Measurements from ENCODE around the gene WNT7B.

Gene WNT7B

DNA sequence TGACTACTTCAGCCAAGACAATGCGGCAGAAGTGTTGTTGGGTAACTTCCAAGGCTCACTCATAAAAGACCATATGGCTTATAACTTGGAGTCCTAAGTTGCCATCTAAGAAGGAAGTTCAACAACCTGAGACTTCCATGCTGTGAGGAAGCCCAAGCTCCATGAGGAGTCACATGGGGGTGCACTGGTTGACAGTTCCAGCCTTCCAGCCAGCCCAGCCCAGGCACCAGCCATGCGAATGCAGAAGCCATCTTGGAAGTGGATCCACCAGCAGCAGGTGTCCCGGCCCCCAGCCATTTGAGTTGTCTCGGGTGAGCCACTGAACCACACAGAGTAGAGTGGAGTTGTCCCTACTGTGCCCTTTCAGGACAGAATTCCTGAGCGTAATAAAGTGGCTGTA, 32.8 kb upstream of the WNT7B start:
- in situ Hi-C loops (cut with MboI; ENCODE audit: low sequenced_read_pairs) = loop anchor here (25.0 kb wide), 1 partner anchor 303 kb away; no protein-coding TSS in a partner anchor

DNA sequence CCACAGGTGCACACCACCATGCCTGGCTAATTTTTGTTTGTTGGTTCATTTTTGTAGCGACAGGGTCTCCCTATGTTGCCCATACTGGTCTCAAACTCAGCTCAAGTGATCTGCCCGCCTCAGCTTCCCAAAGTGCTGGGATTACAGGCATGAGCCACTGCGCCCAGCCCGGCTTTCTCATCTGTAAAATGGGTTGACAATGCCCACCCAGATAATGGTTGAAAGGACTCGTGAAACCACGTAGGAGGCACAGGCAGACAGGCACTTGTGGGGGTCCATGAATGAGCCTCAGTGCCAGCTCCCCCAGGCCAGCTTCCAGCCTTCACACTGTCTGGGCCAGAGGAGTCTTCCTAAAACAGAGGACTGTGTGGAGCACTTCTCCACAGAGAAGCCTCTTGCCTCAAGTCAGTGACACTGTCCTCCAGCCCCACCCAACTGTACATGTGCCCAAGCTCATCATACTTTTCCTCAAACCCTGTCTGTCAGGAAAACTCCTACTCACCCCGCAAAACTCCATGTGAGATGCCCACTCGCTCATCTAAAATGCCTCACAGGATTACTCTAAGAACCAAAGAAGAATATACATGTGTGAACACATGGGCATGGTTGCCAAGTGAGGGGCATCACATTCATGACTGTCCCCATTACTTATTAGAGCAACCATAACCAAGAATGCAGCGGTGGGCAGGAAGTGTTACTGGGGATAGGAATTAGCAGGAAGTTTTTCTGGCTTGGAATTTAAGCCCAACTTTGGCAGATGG, 32.1 kb upstream of the WNT7B start:
- in situ Hi-C loops (cut with MboI; ENCODE audit: low sequenced_read_pairs) = loop anchor here (25.0 kb wide), 1 partner anchor 303 kb away; no protein-coding TSS in a partner anchor

DNA sequence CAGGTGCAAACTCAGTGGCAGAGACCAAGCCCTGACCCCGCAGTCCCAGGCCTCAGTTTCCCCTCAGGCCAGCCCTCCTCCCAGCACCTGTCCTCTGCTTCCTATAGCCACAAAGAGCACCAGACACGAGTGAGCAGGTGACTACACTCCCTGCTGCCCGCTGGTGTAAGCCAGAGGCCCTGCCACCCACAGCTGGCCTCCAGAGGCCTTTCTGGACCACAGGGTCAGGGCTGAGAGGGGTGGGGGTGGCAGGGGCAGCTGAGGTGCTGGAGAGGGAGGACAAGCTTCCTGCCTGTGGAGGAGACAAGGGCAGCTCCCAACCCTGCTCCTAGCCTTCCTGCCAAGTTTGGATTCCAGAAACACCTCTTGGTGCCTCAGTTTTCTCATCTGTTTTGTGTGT, 31.3 kb upstream of the WNT7B start:
- in situ Hi-C loops (cut with MboI; ENCODE audit: low sequenced_read_pairs) = loop anchor here (25.0 kb wide), 1 partner anchor 304 kb away; no protein-coding TSS in a partner anchor

DNA sequence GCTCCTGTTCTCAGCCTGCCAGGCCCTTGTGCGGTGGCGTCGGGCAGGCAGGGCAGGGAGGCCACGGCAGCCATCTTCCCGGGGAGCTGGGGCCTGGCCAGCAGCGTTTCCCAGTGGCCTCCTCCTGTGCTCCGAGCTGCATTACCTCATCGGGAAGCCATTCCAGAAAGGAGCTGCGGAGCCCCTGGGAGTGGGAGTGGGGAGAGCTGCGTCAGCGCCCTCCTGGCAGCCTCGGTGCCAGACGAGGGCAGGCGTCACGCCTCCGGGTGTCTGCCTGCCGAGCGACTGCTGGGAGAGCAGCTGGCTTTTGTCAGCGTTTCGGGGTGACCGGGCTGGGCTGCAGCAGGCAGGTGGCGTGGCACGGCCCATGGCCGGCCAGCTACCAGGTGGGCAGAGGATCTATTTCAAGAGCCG, 30.9 kb upstream of the WNT7B start:
- in situ Hi-C loops (cut with MboI; ENCODE audit: low sequenced_read_pairs) = loop anchor here (25.0 kb wide), 1 partner anchor 304 kb away; no protein-coding TSS in a partner anchor

DNA sequence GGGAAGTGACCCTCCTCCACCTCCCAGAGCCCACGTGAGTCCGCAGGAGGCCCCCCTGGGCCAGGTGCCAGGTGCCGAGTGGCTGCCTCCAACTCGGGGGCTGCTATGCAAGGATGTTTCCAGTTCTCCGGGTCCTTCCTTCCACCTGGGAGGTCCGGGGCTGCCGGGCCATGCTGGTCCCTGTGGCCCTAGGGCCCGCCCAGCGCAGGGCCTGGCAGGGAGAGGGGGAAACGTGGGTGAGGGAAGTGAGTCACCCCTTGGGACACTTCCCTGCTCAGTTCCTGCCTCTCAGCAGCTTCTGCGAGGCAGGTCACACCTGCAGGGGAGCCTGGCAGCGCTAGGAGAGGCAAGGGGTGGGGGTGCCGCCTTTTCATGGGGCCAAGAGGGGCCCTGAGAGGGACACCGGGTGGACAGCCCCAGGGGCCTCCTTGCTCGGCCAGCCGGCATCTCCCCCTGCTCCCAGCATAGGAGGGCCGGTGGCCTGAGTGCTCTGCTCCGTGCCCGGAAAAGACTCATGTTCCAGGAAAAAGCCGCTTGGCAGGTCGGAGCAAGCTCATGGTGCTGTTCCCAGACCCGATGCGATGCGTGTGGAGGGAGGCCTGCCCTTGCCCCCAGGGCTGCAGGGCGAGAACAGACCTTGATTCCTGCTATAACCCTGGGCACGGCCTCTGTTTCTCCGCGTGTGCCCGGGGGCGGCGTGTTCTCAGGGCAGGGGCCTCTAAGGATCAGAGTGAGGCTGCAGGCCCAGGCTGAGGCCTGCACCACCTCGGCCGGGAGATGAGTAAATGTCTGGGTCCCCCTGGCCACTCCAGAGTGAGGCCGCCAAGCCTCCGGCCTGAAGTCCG, 30.3 kb upstream of the WNT7B start:
- in situ Hi-C loops (cut with MboI; ENCODE audit: low sequenced_read_pairs) = loop anchor here (25.0 kb wide), 1 partner anchor 305 kb away; no protein-coding TSS in a partner anchor

DNA sequence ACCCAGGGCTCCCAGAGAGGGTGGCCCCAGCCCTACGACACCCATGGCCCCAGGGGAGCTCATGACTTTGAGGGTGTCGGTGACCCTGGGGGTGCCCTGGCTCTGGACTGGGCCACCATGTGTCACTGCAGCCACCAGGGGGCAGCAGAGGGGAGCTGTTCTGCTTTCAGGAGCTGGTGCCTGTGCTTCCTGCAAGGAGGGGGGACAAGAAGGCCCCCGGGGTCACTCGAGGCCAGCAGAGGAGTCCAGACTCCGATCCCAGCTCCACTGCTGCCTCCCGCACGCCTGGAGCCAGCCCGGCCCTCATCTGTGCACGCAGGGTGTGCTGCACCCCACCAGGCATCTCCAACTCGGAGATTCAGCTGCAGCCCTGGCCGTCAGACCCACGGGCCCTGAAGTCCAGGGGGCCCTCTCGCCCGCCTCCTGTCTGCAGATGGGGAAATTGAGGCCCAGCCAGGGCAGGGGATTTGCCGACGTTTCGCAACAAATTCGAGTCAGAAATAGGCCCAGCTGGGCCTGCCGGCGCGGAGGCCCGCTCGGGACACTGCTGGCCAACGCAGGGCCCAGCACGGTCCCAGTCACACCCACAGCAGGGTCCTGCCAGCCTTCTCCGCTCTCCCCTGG, 29.5 kb upstream of the WNT7B start:
- in situ Hi-C loops (cut with MboI; ENCODE audit: low sequenced_read_pairs) = loop anchor here (25.0 kb wide), 1 partner anchor 306 kb away; no protein-coding TSS in a partner anchor

DNA sequence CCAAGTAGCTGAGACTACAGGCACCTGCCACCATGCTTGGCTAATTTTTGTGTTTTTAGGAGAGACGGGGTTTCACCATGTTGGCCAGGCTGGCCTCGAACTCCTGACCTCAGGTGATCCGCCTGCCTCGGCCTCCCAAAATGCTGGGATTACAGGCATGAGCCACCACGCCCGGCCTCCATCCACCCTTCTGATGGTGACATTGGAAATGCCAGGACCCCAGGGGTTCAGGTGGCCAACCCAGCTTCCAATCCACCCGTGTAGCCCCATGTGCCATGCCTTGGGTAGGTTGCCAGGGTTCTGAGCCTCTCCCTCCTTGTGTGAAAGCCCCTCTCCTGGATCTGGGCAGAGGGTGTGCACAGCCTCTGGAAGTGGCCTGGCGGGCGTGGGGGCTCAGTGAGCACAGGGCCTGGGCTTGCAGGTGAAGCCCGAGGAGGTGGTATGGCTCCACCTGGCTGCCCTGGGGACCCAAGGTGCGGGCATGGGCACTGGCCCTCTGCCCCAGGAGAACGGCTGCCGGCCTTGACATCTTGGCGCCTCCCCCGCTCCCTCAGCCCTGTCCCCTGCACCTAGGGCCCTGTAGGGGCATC, 28.2 kb upstream of the WNT7B start:
- in situ Hi-C loops (cut with MboI; ENCODE audit: low sequenced_read_pairs) = loop anchor here (25.0 kb wide), 1 partner anchor 307 kb away; no protein-coding TSS in a partner anchor

DNA sequence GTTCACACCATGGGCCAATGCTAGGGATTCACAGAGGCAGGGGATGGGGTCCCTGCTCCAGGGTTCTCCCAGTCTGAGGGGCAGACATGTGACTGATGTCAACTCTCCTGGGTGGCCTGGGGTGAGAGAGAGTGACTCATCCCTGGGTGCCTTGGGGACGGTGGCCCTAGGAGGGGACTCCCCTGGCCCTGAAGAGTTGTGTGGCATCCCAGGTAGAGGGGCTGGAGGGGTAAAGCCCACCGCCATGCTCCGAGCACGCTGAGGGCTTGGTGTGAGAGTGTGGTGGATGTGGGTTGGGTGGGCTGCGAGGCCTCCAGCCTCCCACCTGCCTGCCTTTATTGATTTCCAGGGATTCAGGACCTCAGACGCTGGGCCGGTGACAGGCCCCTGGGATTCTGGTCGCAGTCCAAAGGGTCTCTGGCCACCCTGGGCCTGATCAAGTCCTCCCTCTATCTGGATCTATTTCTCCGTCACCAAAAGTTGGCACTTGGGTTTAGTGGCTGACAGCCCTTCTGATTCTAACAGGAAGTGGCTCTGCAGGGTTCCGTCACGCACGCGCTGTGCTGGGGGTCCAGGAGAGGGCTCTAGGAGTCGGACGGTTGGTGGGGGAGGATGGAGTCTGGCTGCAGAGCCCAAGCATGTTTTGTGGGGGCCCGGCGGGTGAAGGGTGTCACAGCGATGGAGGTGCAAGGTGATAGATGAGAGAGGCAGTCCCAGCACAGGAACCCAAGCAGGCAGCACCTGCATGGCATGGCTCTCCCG, 27.3 kb upstream of the WNT7B start:
- in situ Hi-C loops (cut with MboI; ENCODE audit: low sequenced_read_pairs) = loop anchor here (25.0 kb wide), 1 partner anchor 308 kb away; no protein-coding TSS in a partner anchor

DNA sequence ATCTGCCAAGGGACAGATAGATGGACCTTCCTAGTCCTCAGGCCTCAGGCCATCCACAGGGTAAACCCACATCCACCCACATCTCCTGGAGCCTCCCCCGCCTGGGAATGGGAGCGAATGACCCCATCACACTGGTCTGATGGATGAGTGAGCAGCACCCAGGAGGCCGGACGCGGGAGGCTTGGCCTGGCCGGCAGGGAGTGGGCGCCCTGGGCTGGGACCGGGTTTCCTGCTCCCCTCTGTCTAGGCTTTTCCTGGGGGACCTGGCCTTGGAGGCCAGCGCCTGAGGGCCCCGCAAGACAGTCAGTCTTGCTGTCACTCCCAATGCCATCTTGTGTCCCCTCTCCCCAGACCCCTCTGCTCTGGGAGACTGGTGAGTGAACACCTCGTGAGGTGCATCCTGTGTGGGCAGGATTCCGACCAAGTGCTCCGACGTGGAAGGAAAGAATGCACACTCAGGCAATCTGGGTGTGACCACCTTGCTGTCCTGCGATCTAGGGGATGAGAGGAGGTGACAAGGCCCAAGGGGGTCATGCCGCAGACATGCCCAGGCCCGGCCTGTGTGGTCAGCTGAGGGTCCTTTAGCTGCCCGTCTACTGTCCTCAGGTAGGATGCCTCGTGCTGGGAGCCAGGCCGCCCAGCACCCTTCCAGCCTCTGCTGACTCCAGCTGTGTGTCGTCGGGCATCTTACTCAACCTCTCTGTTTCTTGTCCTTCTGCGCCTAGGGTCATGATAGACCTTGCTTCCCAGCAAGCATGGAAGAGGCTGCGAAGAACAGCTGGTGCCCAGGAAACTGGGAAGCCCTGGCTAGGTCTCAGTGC, 26.5 kb upstream of the WNT7B start:
- in situ Hi-C loops (cut with MboI; ENCODE audit: low sequenced_read_pairs) = loop anchor here (25.0 kb wide), 1 partner anchor 309 kb away; no protein-coding TSS in a partner anchor

DNA sequence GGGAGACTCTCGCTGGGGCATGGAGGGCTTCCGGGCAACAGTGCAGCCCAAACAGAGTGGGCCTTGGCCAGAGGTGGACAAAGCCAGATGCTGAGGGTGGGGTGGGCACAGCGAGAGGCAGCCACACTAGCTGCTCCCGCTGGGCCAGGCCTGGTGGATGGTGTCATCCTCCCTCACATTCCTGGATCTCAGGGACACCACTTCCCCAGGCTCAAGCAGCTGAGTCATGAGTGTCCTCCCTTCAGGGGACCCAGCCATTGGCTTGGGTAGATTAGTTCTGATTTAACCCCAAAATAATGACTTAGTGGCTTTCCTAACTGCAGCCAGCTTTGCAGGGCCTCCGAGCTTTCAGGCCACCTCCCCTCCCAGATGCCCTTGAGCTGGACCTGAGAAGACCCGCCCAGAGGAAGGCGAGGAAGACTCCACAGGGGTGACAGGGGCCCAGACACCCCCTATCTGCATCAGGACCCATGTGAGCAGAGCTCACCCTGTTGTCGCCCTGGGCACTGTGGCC, 25.9 kb upstream of the WNT7B start:
- in situ Hi-C loops (cut with MboI; ENCODE audit: low sequenced_read_pairs) = loop anchor here (25.0 kb wide), 1 partner anchor 309 kb away; no protein-coding TSS in a partner anchor

DNA sequence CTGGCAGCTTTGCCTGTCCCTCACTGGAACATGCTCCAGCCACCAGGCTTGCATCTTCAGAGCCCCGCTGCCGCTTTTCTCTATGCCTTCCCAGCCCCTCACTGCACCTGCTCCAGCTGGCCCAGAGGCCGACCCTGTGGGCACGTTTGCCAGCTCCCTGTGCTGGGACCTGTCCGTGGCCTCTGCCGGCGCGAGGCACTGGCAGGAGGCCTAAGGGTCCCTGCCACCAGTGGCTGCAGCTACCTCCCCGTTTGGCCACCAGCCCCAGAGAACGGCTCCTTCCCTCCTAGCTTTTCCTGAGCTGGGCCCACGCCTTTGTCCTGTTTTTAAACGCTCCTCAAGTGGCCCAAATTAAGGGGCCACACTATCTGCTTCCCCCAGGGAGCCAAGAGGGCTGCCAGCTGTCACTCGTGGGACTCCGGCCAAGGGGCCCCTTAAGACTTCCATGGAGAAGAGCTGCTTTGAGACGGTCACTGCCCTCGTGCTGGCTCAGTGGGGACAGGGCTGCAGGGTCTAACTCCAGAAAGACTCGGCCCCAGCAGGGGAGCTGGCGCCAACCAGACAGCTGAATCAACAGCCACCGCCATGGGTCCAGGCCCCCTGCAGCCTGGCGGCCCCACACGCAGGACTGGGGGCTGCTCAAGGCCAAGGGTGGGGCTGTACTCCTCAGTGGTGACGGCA, 24.6 kb upstream of the WNT7B start:
- in situ Hi-C loops (cut with MboI; ENCODE audit: low sequenced_read_pairs) = loop anchor here (25.0 kb wide), 1 partner anchor 311 kb away; no protein-coding TSS in a partner anchor

DNA sequence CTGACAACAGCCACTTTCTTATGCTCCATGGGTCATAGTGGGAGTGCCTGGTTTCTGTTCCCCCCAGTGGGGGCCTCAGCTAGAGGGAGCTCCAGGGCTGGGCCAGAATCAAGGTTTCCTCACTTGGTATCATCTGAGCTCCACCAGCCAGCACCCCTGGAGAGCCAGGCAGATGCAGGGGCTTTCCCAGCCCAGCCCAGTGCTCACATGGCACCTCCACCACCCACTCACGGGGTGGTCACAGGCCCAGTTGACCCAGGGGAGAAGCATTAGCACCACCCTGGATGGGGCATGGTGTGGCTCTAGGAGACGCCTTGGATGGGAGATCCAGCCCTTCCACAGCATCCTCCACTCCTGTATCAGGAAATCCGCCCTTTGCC, 24.1 kb upstream of the WNT7B start:
- in situ Hi-C loops (cut with MboI; ENCODE audit: low sequenced_read_pairs) = loop anchor here (25.0 kb wide), 1 partner anchor 311 kb away; no protein-coding TSS in a partner anchor

DNA sequence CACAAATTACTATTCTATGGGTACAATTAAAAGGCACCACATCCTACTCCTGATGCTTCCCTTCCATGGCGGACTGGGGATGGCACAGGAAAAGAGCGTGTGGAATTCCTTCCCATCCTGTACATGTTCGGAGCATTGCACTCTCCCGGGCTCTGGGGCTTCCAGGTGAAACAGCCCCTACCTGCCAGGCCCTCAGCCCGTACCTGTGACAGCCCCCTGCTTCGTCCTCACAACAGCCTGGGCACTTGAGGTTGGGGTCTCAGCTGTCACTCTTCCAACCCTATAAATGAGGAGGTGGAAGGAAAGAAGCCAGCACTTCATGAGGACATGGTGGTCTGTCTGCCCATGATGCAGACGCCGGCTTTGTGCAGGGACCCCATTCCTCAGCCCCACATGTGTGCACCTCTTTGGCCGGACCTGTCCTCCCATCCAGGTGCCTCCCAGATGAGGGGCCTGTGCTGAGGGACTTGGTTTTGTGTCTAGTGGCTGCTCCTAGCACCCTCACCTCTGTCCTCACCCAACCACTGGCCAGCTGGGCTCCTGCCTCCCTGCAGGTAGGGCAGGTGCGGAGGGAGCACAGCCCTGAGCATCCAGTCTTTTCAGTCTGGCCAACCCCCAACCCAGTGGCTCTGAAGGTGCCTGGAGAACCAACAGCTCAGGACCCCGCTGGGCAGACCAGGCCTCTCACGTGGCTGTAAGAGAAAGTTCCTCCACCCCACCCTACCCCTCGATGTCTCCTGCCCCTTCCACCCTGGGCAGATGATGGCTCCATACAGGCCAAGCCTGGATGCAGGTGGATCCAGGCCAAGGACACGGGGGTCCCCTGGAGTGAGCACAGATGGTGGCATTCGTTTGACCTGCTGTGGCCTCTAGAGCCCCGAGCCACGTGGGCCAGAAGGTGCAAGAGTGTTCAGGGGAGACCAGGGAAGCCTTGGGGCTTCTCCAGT, 23.4 kb upstream of the WNT7B start:
- in situ Hi-C loops (cut with MboI; ENCODE audit: low sequenced_read_pairs) = loop anchor here (25.0 kb wide), 1 partner anchor 312 kb away; no protein-coding TSS in a partner anchor

DNA sequence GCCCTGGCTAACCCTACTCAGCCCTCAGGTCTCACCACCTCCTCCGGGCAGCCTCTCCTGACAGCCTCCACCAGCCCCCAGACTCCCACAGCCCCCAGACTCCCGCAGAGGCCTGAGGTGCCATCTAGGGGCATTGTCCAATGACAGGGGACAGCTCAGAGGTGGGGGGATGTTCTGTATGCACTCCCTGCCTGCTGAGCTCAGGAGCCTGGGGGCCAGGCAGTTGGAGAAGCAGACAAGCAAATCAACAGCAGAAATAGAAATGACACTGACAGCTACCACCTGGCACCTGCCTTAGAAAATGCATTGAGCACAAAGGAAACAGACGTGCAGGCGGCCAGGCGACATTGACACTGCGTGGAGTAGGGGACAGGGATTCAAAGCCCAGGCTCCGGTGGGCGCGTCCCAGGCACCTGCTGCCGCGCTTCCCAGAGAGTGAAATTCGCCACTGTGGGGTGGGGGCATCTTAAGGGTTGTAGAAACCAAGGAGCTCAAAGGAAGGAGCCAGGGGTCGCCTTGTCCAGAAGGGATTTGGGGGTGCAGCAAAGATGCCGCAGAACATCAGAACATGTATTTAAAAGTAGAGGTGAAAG, 22.5 kb upstream of the WNT7B start:
- in situ Hi-C loops (cut with MboI; ENCODE audit: low sequenced_read_pairs) = no loop called here

DNA sequence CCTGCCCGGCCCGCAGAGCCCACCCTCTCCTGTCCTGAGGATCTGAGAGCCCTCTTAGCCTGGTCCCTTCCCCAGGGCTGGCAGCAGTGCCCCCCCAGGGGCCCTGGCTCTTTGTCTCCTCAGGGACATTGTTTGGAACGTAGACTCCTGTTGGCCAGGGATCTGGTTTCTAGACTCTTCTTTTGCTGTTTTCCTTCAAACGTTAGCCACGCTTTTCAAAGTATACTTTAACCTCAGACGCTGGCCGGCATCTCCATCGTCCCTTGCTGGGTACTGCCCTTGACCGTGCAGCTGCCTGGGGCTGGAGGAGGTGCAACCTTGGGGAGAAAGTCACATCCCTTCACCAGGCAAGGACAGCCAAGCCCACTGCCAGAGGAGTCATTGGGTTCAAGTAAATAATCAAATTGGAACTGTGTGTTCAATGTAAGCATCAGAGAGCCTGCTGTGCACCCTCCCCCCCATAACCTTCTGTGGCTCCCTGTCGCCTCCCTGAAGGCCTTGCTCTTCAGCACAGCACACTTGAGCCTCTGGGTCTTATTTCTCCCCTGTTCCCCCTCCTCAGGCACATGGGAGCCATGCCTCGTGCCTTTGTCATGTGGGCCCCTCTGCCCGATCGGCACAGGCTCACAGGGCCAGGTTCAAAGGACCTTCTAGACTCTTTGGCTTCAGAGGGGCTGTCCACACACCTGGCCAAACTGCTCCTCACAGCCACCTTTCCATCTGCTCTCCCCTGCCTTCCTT, 21.8 kb upstream of the WNT7B start:
- in situ Hi-C loops (cut with MboI; ENCODE audit: low sequenced_read_pairs) = no loop called here
